ENCODE data around the gene SIGLECL1. TPM values are rescaled to one million over a fixed set of nuclear protein-coding genes. Genes with fewer than 3 reads are reported as not detected.

Gene SIGLECL1
- total RNA-seq (2014; rRNA removed; shearing (Covaris generic)), result not detected in 2 replicates
- polyA plus RNA-seq (2016; fragmentation: Nextera tagmentation; extraction: Ambion mirVana), result not detected in 2 replicates

GRCh38 chr19:51250786-51251467 is at the start of gene SIGLECL1:
SIGLECL1 (plus strand) TSS chr19:51251080; CDS start chr19:51264073, 12,993 bp downstream.
- H3K36me3 ChIP-seq (ENCODE audit: low read depth), result no peaks in the 10 kb centered on the region
- no peaks in the 10 kb centered on the region for H3K9me2 ChIP-seq (ENCODE audit: insufficient read depth)
- no peak within 1 kb of the TSS for H3K4me3 ChIP-seq
- no peaks in the 10 kb centered on the region for H3F3A ChIP-seq (ENCODE audit: insufficient read depth)
- H3K79me2 ChIP-seq (ENCODE audit: insufficient read depth), result no peaks in the 10 kb centered on the region
- DNase-seq, result no peak
- TF ChIP-seq EZH2phosphoT487 (IDR thresholded peaks at IDR 0.05; ENCODE audit: insufficient read depth, low read depth) (no peak), EZH2 (IDR thresholded peaks at IDR 0.05; ENCODE audit: insufficient read depth, poor library complexity, severe bottlenecking) (no peak)
- H4K20me1 ChIP-seq (ENCODE audit: insufficient read depth), result no peaks in the 10 kb centered on the region
- no peaks in the 10 kb centered on the region for H3K4me1 ChIP-seq (ENCODE audit: insufficient read depth)
- H3K27ac ChIP-seq, result no peak within 1 kb of the TSS
- H3K9ac ChIP-seq, result no peak within 1 kb of the TSS
- WGBS, 2 experiments (ENCODE audit: low coverage in 1 of 2, low lambda C conversion rate in 2 of 2, missing lambda C conversion rate in 2 of 2), result 60 to 70% methylated on average over 23 of the region's 23 CpGs
- H3K4me2 ChIP-seq (ENCODE audit: unreplicated experiment), result no peak within 1 kb of the TSS
- H2AFZ ChIP-seq, result no peak within 1 kb of the TSS
- H3K27me3 ChIP-seq (replicated peaks; ENCODE audit: insufficient read depth), result no peaks in the 10 kb centered on the region
- H3K9me3 ChIP-seq (ENCODE audit: low read depth), result no peaks in the 10 kb centered on the region
- in situ Hi-C loops (cut with MboI), result no loop called here

GRCh38 chr19:51201712-51202111 is 49.2 kb upstream of the SIGLECL1 start:
- no peaks in the 10 kb centered on the region for H3K9me3 ChIP-seq (ENCODE audit: low read depth)
- no peaks in the 10 kb centered on the region for H3K27me3 ChIP-seq (replicated peaks; ENCODE audit: insufficient read depth)
- no peak overlapping the region for H3K4me3 ChIP-seq
- H3K36me3 ChIP-seq (ENCODE audit: low read depth), result no peaks in the 10 kb centered on the region
- H3K27ac ChIP-seq, result no peak overlapping the region
- H3F3A ChIP-seq (ENCODE audit: insufficient read depth), result no peaks in the 10 kb centered on the region
- 35 to 39% methylated on average over 5 of the region's 5 CpGs for WGBS, 2 experiments (ENCODE audit: low coverage in 1 of 2, low lambda C conversion rate in 2 of 2, missing lambda C conversion rate in 2 of 2)
- no peak for DNase-seq
- H3K4me1 ChIP-seq (ENCODE audit: insufficient read depth), result no peaks in the 10 kb centered on the region
- in situ Hi-C loops (cut with MboI), result no loop called here
- no peak overlapping the region for H3K9ac ChIP-seq
- H2AFZ ChIP-seq, result no peak overlapping the region
- no peak for TF ChIP-seq EZH2phosphoT487 (IDR thresholded peaks at IDR 0.05; ENCODE audit: insufficient read depth, low read depth)
- no peak for TF ChIP-seq EZH2 (IDR thresholded peaks at IDR 0.05; ENCODE audit: insufficient read depth, poor library complexity, severe bottlenecking)
- H3K4me2 ChIP-seq (ENCODE audit: unreplicated experiment), result no peak overlapping the region
- no peaks in the 10 kb centered on the region for H3K79me2 ChIP-seq (ENCODE audit: insufficient read depth)
- H3K9me2 ChIP-seq (ENCODE audit: insufficient read depth), result no peaks in the 10 kb centered on the region
- no peaks in the 10 kb centered on the region for H4K20me1 ChIP-seq (ENCODE audit: insufficient read depth)

- H3K27me3 ChIP-seq (replicated peaks; ENCODE audit: insufficient read depth), result no peaks in the 10 kb centered on the region
- no peaks in the 10 kb centered on the region for H3K4me1 ChIP-seq (ENCODE audit: insufficient read depth)
- no peaks in the 10 kb centered on the region for H3K79me2 ChIP-seq (ENCODE audit: insufficient read depth)
- no peak overlapping the region for H3K9ac ChIP-seq
- H3K9me3 ChIP-seq (ENCODE audit: low read depth), result no peaks in the 10 kb centered on the region
- H3K4me2 ChIP-seq (ENCODE audit: unreplicated experiment), result no peak overlapping the region
- no peaks in the 10 kb centered on the region for H3K36me3 ChIP-seq (ENCODE audit: low read depth)
- in situ Hi-C loops (cut with MboI), result no loop called here
- no peak overlapping the region for H2AFZ ChIP-seq
- H3K4me3 ChIP-seq, result no peak overlapping the region
- no peaks in the 10 kb centered on the region for H4K20me1 ChIP-seq (ENCODE audit: insufficient read depth)
- H3K27ac ChIP-seq, result no peak overlapping the region
- no peak for TF ChIP-seq EZH2 (IDR thresholded peaks at IDR 0.05; ENCODE audit: insufficient read depth, poor library complexity, severe bottlenecking)
- TF ChIP-seq EZH2phosphoT487 (IDR thresholded peaks at IDR 0.05; ENCODE audit: insufficient read depth, low read depth), result no peak
- WGBS, 2 experiments (ENCODE audit: low coverage in 1 of 2, low lambda C conversion rate in 2 of 2, missing lambda C conversion rate in 2 of 2), result 30 to 33% methylated on average over 3 of the region's 3 CpGs
- no peaks in the 10 kb centered on the region for H3F3A ChIP-seq (ENCODE audit: insufficient read depth)
- DNase-seq, result no peak
- H3K9me2 ChIP-seq (ENCODE audit: insufficient read depth), result no peaks in the 10 kb centered on the region
Measured at GRCh38 chr19:51203916-51204315, 47.0 kb upstream of the SIGLECL1 start.

GRCh38 chr19:51204321-51204720 is 46.6 kb upstream of the SIGLECL1 start:
- no peaks in the 10 kb centered on the region for H3K27me3 ChIP-seq (replicated peaks; ENCODE audit: insufficient read depth)
- in situ Hi-C loops (cut with MboI), result no loop called here
- H3K4me3 ChIP-seq, result no peak overlapping the region
- no peak overlapping the region for H2AFZ ChIP-seq
- no peak overlapping the region for H3K27ac ChIP-seq
- H3K9me2 ChIP-seq (ENCODE audit: insufficient read depth), result no peaks in the 10 kb centered on the region
- no peaks in the 10 kb centered on the region for H3K36me3 ChIP-seq (ENCODE audit: low read depth)
- H3K4me2 ChIP-seq (ENCODE audit: unreplicated experiment), result no peak overlapping the region
- 57 to 62% methylated on average over 6 of the region's 6 CpGs for WGBS, 2 experiments (ENCODE audit: low coverage in 1 of 2, low lambda C conversion rate in 2 of 2, missing lambda C conversion rate in 2 of 2)
- no peaks in the 10 kb centered on the region for H3F3A ChIP-seq (ENCODE audit: insufficient read depth)
- TF ChIP-seq EZH2phosphoT487 (IDR thresholded peaks at IDR 0.05; ENCODE audit: insufficient read depth, low read depth) (no peak), EZH2 (IDR thresholded peaks at IDR 0.05; ENCODE audit: insufficient read depth, poor library complexity, severe bottlenecking) (no peak)
- no peaks in the 10 kb centered on the region for H3K79me2 ChIP-seq (ENCODE audit: insufficient read depth)
- H3K9ac ChIP-seq, result no peak overlapping the region
- no peaks in the 10 kb centered on the region for H4K20me1 ChIP-seq (ENCODE audit: insufficient read depth)
- no peak for DNase-seq
- H3K4me1 ChIP-seq (ENCODE audit: insufficient read depth), result no peaks in the 10 kb centered on the region
- no peaks in the 10 kb centered on the region for H3K9me3 ChIP-seq (ENCODE audit: low read depth)

Data from GM23248 (cell line).